ENCODE results near the gene TAGAP.

DNA sequence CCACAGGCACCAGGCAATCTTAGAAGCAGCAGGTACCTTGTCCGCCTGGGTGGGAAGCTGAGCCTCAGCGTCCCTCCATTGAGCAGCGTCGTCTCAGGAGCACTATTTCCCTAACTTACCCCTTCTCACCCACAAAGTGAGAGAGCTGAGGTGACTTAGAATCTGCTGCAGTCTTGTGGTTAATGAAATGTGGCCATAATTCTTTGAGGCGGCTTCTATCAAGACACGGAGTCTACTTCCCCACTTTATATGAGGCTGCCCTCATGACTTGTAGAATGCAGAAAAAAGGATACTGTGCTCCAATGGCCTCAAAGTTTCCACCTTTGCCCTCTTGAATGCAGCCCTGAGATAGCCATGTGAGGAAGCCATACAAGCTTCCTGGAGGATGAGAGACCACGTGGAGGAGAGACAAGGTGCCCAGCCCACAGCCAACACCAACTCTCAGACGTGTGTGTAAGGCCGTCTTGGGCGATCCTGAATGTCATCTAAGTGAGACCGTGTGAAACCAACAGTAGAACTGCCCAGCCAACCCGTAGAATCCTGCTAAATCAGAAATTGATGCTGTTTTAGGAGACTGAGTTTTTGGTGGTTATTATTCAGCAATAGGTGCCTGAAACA is 9.1 kb upstream of the TAGAP start:
- TF ChIP-seq, protein P1, sequence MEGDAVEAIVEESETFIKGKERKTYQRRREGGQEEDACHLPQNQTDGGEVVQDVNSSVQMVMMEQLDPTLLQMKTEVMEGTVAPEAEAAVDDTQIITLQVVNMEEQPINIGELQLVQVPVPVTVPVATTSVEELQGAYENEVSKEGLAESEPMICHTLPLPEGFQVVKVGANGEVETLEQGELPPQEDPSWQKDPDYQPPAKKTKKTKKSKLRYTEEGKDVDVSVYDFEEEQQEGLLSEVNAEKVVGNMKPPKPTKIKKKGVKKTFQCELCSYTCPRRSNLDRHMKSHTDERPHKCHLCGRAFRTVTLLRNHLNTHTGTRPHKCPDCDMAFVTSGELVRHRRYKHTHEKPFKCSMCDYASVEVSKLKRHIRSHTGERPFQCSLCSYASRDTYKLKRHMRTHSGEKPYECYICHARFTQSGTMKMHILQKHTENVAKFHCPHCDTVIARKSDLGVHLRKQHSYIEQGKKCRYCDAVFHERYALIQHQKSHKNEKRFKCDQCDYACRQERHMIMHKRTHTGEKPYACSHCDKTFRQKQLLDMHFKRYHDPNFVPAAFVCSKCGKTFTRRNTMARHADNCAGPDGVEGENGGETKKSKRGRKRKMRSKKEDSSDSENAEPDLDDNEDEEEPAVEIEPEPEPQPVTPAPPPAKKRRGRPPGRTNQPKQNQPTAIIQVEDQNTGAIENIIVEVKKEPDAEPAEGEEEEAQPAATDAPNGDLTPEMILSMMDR (conservative IDR thresholded peaks at IDR 0.05 in 1 of 2, IDR thresholded peaks at IDR 0.05 in 1 of 2; ENCODE audit: extremely low read depth in 1 of 2, insufficient read depth in 1 of 2, low read depth in 1 of 2, low read length in 2 of 2), result no peak
- TF ChIP-seq EZH2 (IDR thresholded peaks at IDR 0.05; ENCODE audit: borderline replicate concordance, low read length), result no peak

Data from mammary epithelial cell (primary cell).